Esophagus squamous epithelium (tissue), 4 donors: Measurements from ENCODE around the gene GSE1.

Experiments used
- CTCF ChIP-seq, 6 experiments: fragments of 450-650 bp in 4 of 6; fragments of 200-600 bp in 2 of 6; sonication (generic) in 2 of 6; IDR thresholded peaks; one replicate each; pipeline ENCODE4 v1.5.1; 2016 to 2019; ENCODE audit warnings: antibody characterized with exemption in 6 of 6, mild to moderate bottlenecking in 4 of 6, moderate library complexity in 4 of 6
- POLR2A ChIP-seq, 4 donors: fragments of 450-650 bp; IDR thresholded peaks; one replicate each; pipeline ENCODE4 v1.6.1; 2017; ENCODE audit warnings: antibody characterized with exemption in 4 of 4, mild to moderate bottlenecking in 4 of 4, moderate library complexity in 3 of 4

GRCh38 chr16:85618521-85618920, 5.4 kb downstream of the GSE1 start:
- TF ChIP-seq POLR2A (IDR thresholded peaks at IDR 0.05) (no peak), CTCF (IDR thresholded peaks at IDR 0.05) (no peak)
